Sigmoid colon (tissue), 7 donors: Measurements from ENCODE around the gene DAPK1. TPM values are rescaled to one million over a fixed set of nuclear protein-coding genes. Genes with fewer than 3 reads are reported as not detected.

Experiments used
- DNase-seq: peaks from one replicate; pipeline ENCODE4 v3.0.0-alpha.2; 2019
- H3K27ac ChIP-seq, 4 donors: fragments of 200-600 bp; sonication (generic); one replicate each; pipeline ENCODE4 v1.5.1; 2016 to 2019; ENCODE audit warnings: mild to moderate bottlenecking in 1 of 4
- H3K27me3 ChIP-seq, 3 donors: fragments of 200-600 bp; sonication (generic); one replicate each; pipeline ENCODE4 v1.5.1; 2019; ENCODE audit warnings: mild to moderate bottlenecking in 1 of 3
- H3K36me3 ChIP-seq, 4 donors: fragments of 200-600 bp; sonication (generic); one replicate each; pipeline ENCODE4 v1.5.1; 2016 to 2019
- H3K4me1 ChIP-seq, 4 donors: fragments of 200-600 bp; sonication (generic); one replicate each; pipeline ENCODE4 v1.5.1; 2017 to 2019
- H3K4me3 ChIP-seq, 4 donors: fragments of 200-600 bp; sonication (generic); one replicate each; pipeline ENCODE4 v1.5.1; 2017 to 2019; ENCODE audit warnings: mild to moderate bottlenecking in 2 of 4, moderate library complexity in 1 of 4
- H3K9me3 ChIP-seq, 4 donors: fragments of 200-600 bp in 3 of 4; sonication (generic) in 3 of 4; one replicate each; pipeline versions ENCODE4 v1.5.1 to v1.6.1; 2013 to 2019
- EP300 ChIP-seq, 4 donors: sonication (generic); formaldehyde crosslinking; IDR thresholded peaks; one replicate each; pipeline ENCODE4 v1.6.1; 2017; ENCODE audit warnings: antibody characterized with exemption in 4 of 4
- POLR2A ChIP-seq, 2 donors: fragments of 450-650 bp; IDR thresholded peaks; one replicate each; pipeline ENCODE4 v1.6.1; 2016; ENCODE audit warnings: antibody characterized with exemption in 2 of 2, mild to moderate bottlenecking in 2 of 2, moderate library complexity in 2 of 2
- POLR2AphosphoS5 ChIP-seq, 4 donors: sonication (generic); formaldehyde crosslinking; IDR thresholded peaks; one replicate each; pipeline ENCODE4 v1.6.1; 2017; ENCODE audit warnings: antibody characterized with exemption in 4 of 4
- WGBS, 2 donors: extraction: QIAGEN DNeasy Blood & Tissue Kit; methylation state at CpG; one replicate each; pipeline ENCODE4 v1.1.7; 2013; 5-methylcytosine and 5-hydroxymethylcytosine counted together
- intact Hi-C: fragments of 100-400 bp; cut with DNase I; formaldehyde crosslinking; loops from one replicate; pipeline ENCODE4 v1.15.1; 2023
- polyA plus RNA-seq, 3 donors: library from polyadenylated mRNA; stranded (reverse); fragments of 200-250 nt; gene quantifications; one replicate each; pipeline ENCODE4 v1.2.3, GENCODE V29; 2013
- total RNA-seq, 4 donors: library from RNA; depleted of rRNA; stranded (reverse); fragments of >200 nt; gene quantifications; one replicate each; pipeline ENCODE4 v1.1.0, GENCODE V29; 2016
- TF ChIP-seq, protein P1 (sequence below), 4 experiments: fragments of 450-650 bp in 3 of 4; fragments of 200-600 bp in 1 of 4; IDR thresholded peaks; one replicate each; pipeline ENCODE4 v1.5.1; 2016 to 2019; ENCODE audit warnings: antibody characterized with exemption in 4 of 4, mild to moderate bottlenecking in 3 of 4, moderate library complexity in 2 of 4
- donor health status: healthy with polysubstance abuse.
- donor health status: Bipolar disorder and iron deficiency.
- donor health status: healthy.

The DAPK1 gene
- total and polyA plus RNA-seq, 7 donors, result 4.8 to 92.5 (median 78.1) TPM

DNA sequence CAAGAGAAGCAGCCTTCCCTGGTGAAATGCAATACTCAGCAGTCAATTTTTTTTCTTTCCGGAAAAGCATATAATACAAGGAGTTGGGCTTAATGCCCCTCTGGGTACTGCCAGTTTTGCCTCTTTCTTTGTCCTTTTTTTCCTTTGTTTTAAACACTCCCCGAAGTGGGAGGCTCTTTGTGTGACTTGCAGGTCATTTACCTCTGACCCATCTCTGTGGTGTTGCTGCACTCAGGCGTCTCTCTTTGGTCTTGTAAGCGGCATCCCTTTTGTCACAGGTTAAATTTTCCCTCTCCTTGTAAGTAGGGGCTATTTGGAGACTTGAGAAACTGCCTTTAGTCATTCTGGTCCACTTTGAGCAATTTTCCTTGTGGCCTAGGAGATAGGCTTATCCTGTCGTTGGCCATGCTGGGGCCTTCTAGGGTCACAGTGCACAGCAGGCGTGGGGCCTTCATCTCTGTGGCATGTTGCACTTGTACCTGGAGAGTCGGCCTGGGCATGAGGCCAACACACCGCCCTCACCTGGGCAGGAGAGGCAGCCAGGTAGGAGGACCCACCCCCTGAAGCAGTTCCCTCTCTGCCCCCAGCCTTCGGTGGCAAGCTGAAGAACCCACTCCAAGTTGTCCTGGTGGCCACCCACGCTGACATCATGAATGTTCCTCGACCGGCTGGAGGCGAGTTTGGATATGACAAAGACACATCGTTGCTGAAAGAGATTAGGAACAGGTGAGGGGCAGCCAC, 200.6 kb downstream of the DAPK1 start:
- 86 to 90% methylated on average over 14 of the region's 14 CpGs for WGBS, 2 donors
- Histone ChIP-seq H3K4me1 (no peaks in the 10 kb centered on the region), H3K27me3 (no peaks in the 10 kb centered on the region), H3K9me3 (no peaks in the 10 kb centered on the region), H3K36me3 (peaks cover 13 to 93% (median 32%) of the 10 kb centered on the region in 4 donors), H3K27ac (no peak overlapping the region), H3K4me3 (no peak overlapping the region)
- no peak for TF ChIP-seq EP300 (IDR thresholded peaks at IDR 0.05)
- no peak for TF ChIP-seq POLR2AphosphoS5 (IDR thresholded peaks at IDR 0.05)
- TF ChIP-seq, protein P1, sequence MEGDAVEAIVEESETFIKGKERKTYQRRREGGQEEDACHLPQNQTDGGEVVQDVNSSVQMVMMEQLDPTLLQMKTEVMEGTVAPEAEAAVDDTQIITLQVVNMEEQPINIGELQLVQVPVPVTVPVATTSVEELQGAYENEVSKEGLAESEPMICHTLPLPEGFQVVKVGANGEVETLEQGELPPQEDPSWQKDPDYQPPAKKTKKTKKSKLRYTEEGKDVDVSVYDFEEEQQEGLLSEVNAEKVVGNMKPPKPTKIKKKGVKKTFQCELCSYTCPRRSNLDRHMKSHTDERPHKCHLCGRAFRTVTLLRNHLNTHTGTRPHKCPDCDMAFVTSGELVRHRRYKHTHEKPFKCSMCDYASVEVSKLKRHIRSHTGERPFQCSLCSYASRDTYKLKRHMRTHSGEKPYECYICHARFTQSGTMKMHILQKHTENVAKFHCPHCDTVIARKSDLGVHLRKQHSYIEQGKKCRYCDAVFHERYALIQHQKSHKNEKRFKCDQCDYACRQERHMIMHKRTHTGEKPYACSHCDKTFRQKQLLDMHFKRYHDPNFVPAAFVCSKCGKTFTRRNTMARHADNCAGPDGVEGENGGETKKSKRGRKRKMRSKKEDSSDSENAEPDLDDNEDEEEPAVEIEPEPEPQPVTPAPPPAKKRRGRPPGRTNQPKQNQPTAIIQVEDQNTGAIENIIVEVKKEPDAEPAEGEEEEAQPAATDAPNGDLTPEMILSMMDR (IDR thresholded peaks at IDR 0.05), result no peak
- no peak for TF ChIP-seq POLR2A (IDR thresholded peaks at IDR 0.05)
- intact Hi-C loops, result no loop called here
- no peak for DNase-seq

DNA sequence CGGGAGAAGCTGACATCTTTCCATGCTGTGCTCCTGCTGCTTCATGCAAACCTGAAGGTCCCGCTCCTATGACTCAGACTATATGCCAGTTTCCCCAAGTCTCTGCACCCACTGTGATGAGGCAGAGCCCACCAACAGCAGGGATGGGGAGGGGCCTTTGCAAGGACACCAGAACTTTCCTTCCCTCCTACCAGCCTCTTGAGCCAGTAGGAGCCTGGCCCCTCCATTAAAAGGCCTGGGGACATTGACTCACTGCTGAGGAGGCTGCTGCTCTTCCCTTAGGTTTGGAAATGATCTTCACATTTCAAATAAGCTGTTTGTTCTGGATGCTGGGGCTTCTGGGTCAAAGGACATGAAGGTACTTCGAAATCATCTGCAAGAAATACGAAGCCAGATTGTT, 202.2 kb downstream of the DAPK1 start:
- H3K4me3 ChIP-seq, result no peak overlapping the region
- H3K27ac ChIP-seq, result no peak overlapping the region
- DNase-seq, result no peak
- H3K4me1 ChIP-seq, result no peaks in the 10 kb centered on the region
- H3K9me3 ChIP-seq, result no peaks in the 10 kb centered on the region
- H3K27me3 ChIP-seq, result no peaks in the 10 kb centered on the region
- H3K36me3 ChIP-seq, result peaks cover 16 to 94% (median 35%) of the 10 kb centered on the region in 4 donors
- intact Hi-C loops, result no loop called here
- WGBS, 2 donors, result 93 to 97% methylated on average over 4 of the region's 4 CpGs
- TF ChIP-seq, protein P1 (IDR thresholded peaks at IDR 0.05), result no peak
- no peak for TF ChIP-seq EP300 (IDR thresholded peaks at IDR 0.05)
- TF ChIP-seq POLR2A (IDR thresholded peaks at IDR 0.05), result no peak
- no peak for TF ChIP-seq POLR2AphosphoS5 (IDR thresholded peaks at IDR 0.05)

DNA sequence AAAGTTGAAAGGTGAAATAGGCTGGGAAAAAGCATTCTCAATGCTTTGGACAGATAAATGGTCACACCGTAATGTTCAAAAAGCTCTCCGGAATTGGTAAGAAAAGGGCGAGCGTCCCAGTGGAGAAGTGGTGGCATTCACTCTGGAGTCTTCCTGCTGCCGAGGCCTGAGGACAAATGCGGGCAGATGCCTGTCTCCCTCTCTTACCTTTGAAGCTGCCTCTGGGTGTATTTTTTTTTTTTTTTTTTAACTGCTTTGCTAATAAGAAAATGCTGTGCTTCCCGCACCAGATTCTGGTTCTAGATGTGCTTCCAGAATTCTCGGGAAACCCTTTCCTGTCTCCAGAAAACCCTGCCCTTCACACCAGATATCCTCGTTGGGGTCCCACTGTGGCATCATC, 203.8 kb downstream of the DAPK1 start:
- Histone ChIP-seq H3K4me3 (no peak overlapping the region), H3K9me3 (no peaks in the 10 kb centered on the region), H3K27ac (no peak overlapping the region), H3K4me1 (no peaks in the 10 kb centered on the region), H3K27me3 (no peaks in the 10 kb centered on the region), H3K36me3 (peaks cover 16 to 89% (median 34%) of the 10 kb centered on the region in 4 donors)
- intact Hi-C loops, result no loop called here
- 89 to 96% methylated on average over 9 of the region's 9 CpGs for WGBS, 2 donors
- TF ChIP-seq POLR2A (IDR thresholded peaks at IDR 0.05), result no peak
- no peak for TF ChIP-seq POLR2AphosphoS5 (IDR thresholded peaks at IDR 0.05)
- TF ChIP-seq, protein P1 (IDR thresholded peaks at IDR 0.05), result no peak
- no peak for DNase-seq

DNA sequence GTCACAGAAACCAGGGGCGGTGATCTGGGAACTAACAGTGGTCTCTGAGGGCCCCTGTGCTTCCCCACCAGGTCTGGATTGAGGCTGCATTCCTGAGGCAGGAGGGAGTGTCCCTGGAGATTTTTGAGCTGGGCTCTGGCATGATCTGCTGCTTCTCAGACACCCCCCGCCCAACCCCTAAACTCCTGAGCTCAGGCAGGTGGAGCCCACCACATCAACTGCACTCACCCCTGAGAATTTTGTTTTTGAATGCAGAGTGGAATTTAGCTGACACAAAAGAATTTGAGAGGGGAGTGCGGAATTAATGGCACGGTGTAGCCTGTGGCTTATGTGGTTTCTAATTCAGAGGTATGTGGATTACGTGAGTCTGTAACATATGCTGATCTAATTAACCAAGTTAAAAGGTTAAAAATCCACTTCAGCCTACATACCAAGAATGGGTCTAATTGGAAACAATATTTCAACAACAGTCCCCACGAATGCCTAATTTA, 204.3 kb downstream of the DAPK1 start:
- intact Hi-C loops, result no loop called here
- H3K27me3 ChIP-seq, result no peaks in the 10 kb centered on the region

More for the DNA sequence above, 204.3 kb downstream of the DAPK1 start:
- TF ChIP-seq, protein P1 (IDR thresholded peaks at IDR 0.05), result no peak
- TF ChIP-seq POLR2AphosphoS5 (IDR thresholded peaks at IDR 0.05), result no peak
- TF ChIP-seq EP300 (IDR thresholded peaks at IDR 0.05), result no peak
- no peak for TF ChIP-seq POLR2A (IDR thresholded peaks at IDR 0.05)
- Histone ChIP-seq H3K4me3 (no peak overlapping the region), H3K36me3 (peaks cover 15 to 89% (median 34%) of the 10 kb centered on the region in 4 donors), H3K4me1 (no peaks in the 10 kb centered on the region), H3K9me3 (no peaks in the 10 kb centered on the region), H3K27ac (no peak overlapping the region)
- WGBS, 2 donors, result 75 to 91% methylated on average over 6 of the region's 6 CpGs
- DNase-seq, result no peak
